Parathyroid adenoma (tissue), 2 donors: Measurements from ENCODE around the gene URB2.

Experiments used
- H2AFZ ChIP-seq: fragments of 300-600 bp; sonication (generic); one replicate; pipeline ENCODE4 v1.7.0; 2017; ENCODE audit warnings: antibody characterized with exemption, mild to moderate bottlenecking
- H3K27ac ChIP-seq: fragments of 300-600 bp; sonication (generic); one replicate; pipeline ENCODE4 v1.7.0; 2017
- H3K27me3 ChIP-seq: fragments of 300-600 bp; sonication (generic); one replicate; pipeline ENCODE4 v1.7.0; 2017; ENCODE audit warnings: low read length; ENCODE audit not compliant: control insufficient read depth, insufficient read depth
- H3K36me3 ChIP-seq: fragments of 300-600 bp; sonication (generic); one replicate; pipeline ENCODE4 v1.7.0; 2017; ENCODE audit warnings: low read length; ENCODE audit not compliant: control insufficient read depth, insufficient read depth
- H3K4me1 ChIP-seq: fragments of 300-600 bp; sonication (generic); one replicate; pipeline ENCODE4 v1.7.0; 2017; ENCODE audit warnings: control low read depth
- H3K4me2 ChIP-seq: fragments of 300-600 bp; sonication (generic); one replicate; pipeline ENCODE4 v1.7.0; 2017; ENCODE audit warnings: low read length
- H3K4me3 ChIP-seq: fragments of 300-600 bp; sonication (generic); one replicate; pipeline ENCODE4 v1.7.0; 2017; ENCODE audit warnings: low read depth, low read length
- H3K79me2 ChIP-seq: fragments of 300-600 bp; sonication (generic); one replicate; pipeline ENCODE4 v1.7.0; 2017; ENCODE audit warnings: control low read depth
- H3K9ac ChIP-seq: fragments of 300-600 bp; sonication (generic); one replicate; pipeline ENCODE4 v1.7.0; 2017; ENCODE audit warnings: mild to moderate bottlenecking
- H3K9me3 ChIP-seq: fragments of 300-600 bp; sonication (generic); one replicate; pipeline ENCODE4 v1.7.0; 2017; ENCODE audit warnings: low read length; ENCODE audit not compliant: control insufficient read depth
- CTCF ChIP-seq: fragments of 300-600 bp; sonication (generic); IDR thresholded peaks from one replicate; pipeline ENCODE4 v1.7.0; 2017; ENCODE audit warnings: antibody characterized with exemption, mild to moderate bottlenecking
- donor health status: primary hyperparathyroidism.

Gene URB2

GRCh38 chr1:229625071-229625914 lies 754 bp upstream of the URB2 start:
- Histone ChIP-seq H3K36me3 (no peaks in the 10 kb centered on the region), H3K4me1 (no peaks in the 10 kb centered on the region)

GRCh38 chr1:229627003-229627402 lies 956 bp downstream of the URB2 start:
- no peak overlapping the region for H2AFZ ChIP-seq
- no peaks in the 10 kb centered on the region for H3K9me3 ChIP-seq
- peak overlapping the region; percentile 95 for H3K4me2 ChIP-seq
- H3K27ac ChIP-seq: no peak overlapping the region
- TF ChIP-seq CTCF: no peak
- H3K4me3 ChIP-seq: peak overlapping the region; percentile 92
- no peaks in the 10 kb centered on the region for H3K36me3 ChIP-seq
- no peaks in the 10 kb centered on the region for H3K27me3 ChIP-seq
- no peak overlapping the region for H3K9ac ChIP-seq
- H3K4me1 ChIP-seq: no peaks in the 10 kb centered on the region
- peaks cover 19% of the 10 kb centered on the region for H3K79me2 ChIP-seq

More at GRCh38 chr1:229625071-229625914, 754 bp upstream of the URB2 start:
- Histone ChIP-seq H3K27ac (peak overlapping the region; percentile 7), H3K79me2 (peaks cover 22% of the 10 kb centered on the region), H3K4me2 (peak overlapping the region; percentile 95), H2AFZ (peak overlapping the region; percentile 60), H3K9ac (no peak overlapping the region), H3K4me3 (peak overlapping the region; percentile 73), H3K9me3 (no peaks in the 10 kb centered on the region), H3K27me3 (no peaks in the 10 kb centered on the region)
- TF ChIP-seq CTCF: no peak

GRCh38 chr1:229629261-229629660 lies 3.2 kb downstream of the URB2 start:
- Histone ChIP-seq H3K36me3 (no peaks in the 10 kb centered on the region), H3K9me3 (no peaks in the 10 kb centered on the region), H3K9ac (no peak overlapping the region), H3K27me3 (no peaks in the 10 kb centered on the region), H3K4me3 (no peak overlapping the region), H3K27ac (no peak overlapping the region), H3K4me2 (no peak overlapping the region), H2AFZ (no peak overlapping the region), H3K79me2 (peaks cover 7% of the 10 kb centered on the region), H3K4me1 (no peaks in the 10 kb centered on the region)
- TF ChIP-seq CTCF: no peak

- no peak for TF ChIP-seq CTCF
- Histone ChIP-seq H2AFZ (no peak overlapping the region), H3K4me1 (no peaks in the 10 kb centered on the region), H3K27ac (no peak overlapping the region), H3K9me3 (no peaks in the 10 kb centered on the region), H3K27me3 (no peaks in the 10 kb centered on the region), H3K79me2 (peaks cover 2% of the 10 kb centered on the region), H3K4me3 (no peak overlapping the region), H3K9ac (no peak overlapping the region), H3K4me2 (no peak overlapping the region), H3K36me3 (no peaks in the 10 kb centered on the region)
Measured at GRCh38 chr1:229631148-229631547, 5.1 kb downstream of the URB2 start.

GRCh38 chr1:229631966-229632365 lies 5.9 kb downstream of the URB2 start:
- H3K36me3 ChIP-seq: no peaks in the 10 kb centered on the region
- no peak overlapping the region for H3K9ac ChIP-seq
- H2AFZ ChIP-seq: no peak overlapping the region
- no peaks in the 10 kb centered on the region for H3K27me3 ChIP-seq
- H3K4me1 ChIP-seq: no peaks in the 10 kb centered on the region
- TF ChIP-seq CTCF: no peak
- no peak overlapping the region for H3K27ac ChIP-seq
- no peak overlapping the region for H3K4me3 ChIP-seq
- no peaks in the 10 kb centered on the region for H3K9me3 ChIP-seq
- H3K79me2 ChIP-seq: peaks cover 2% of the 10 kb centered on the region
- no peak overlapping the region for H3K4me2 ChIP-seq
